ENCODE measurements around the gene LPO. TPM values are rescaled to one million over a fixed set of nuclear protein-coding genes. Genes with fewer than 3 reads are reported as not detected.

The LPO gene
- total and polyA plus RNA-seq, 2 experiments from 2014 or later: not detected

GRCh38 chr17:58284613-58285421 is 46.4 kb downstream of the LPO start:
- DNase-seq (ENCODE audit: low read depth in 1 of 2, low spot score in 1 of 2): peak in 1 of 2 donors; percentile 18
- TF ChIP-seq CTCF (IDR thresholded peaks at IDR 0.05; ENCODE audit: low read depth, low read length): no peak

DNA sequence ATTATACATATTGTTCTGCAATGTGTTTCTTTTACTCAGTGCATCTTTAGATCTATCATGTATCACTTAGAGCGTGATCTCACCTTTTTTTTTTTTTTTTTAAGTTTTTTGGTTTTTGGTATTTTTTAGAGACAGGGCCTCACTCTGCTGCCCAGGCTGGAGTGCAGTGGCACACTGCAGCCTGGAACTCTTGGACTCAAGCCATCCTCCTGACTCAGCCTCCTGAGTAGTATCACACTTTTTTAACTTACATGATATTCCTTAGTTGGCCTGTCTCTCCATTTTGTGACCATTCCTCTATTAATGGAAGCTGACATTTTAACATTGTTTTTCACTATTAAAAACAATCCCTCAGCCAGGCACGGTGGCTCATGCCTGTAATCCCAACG is 47.0 kb downstream of the LPO start:
- H3K4me3 ChIP-seq: no peak overlapping the region
- no peaks in the 10 kb centered on the region for H3K9me3 ChIP-seq (ENCODE audit: low read depth)

More at GRCh38 chr17:58284613-58285421, 46.4 kb downstream of the LPO start:
- Histone ChIP-seq H3K27me3 (no peaks in the 10 kb centered on the region), H3K4me3 (no peak overlapping the region), H3K36me3 (no peaks in the 10 kb centered on the region), H3K4me1 (ENCODE audit: low read depth) (no peaks in the 10 kb centered on the region), H3K9me3 (ENCODE audit: low read depth) (no peaks in the 10 kb centered on the region), H3K27ac (no peak overlapping the region)

GRCh38 chr17:58289869-58290268 is 51.5 kb downstream of the LPO start:
- H3K4me1 ChIP-seq (ENCODE audit: low read depth): no peaks in the 10 kb centered on the region
- H3K9me3 ChIP-seq (ENCODE audit: low read depth): no peaks in the 10 kb centered on the region
- peaks cover 13% of the 10 kb centered on the region for H3K27me3 ChIP-seq
- H3K36me3 ChIP-seq: no peaks in the 10 kb centered on the region
- TF ChIP-seq CTCF (IDR thresholded peaks at IDR 0.05; ENCODE audit: low read depth, low read length): no peak
- H3K27ac ChIP-seq: no peak overlapping the region
- DNase-seq (ENCODE audit: low read depth in 1 of 2, low spot score in 1 of 2): no peak
- no peak overlapping the region for H3K4me3 ChIP-seq

More for the DNA sequence above, 47.0 kb downstream of the LPO start:
- no peak for TF ChIP-seq CTCF (IDR thresholded peaks at IDR 0.05; ENCODE audit: low read depth, low read length)
- Histone ChIP-seq H3K4me1 (ENCODE audit: low read depth) (no peaks in the 10 kb centered on the region), H3K36me3 (no peaks in the 10 kb centered on the region), H3K27ac (no peak overlapping the region), H3K27me3 (no peaks in the 10 kb centered on the region)
- DNase-seq (ENCODE audit: low read depth in 1 of 2, low spot score in 1 of 2): peak in 1 of 2 donors; percentile 40

- TF ChIP-seq CTCF (IDR thresholded peaks at IDR 0.05; ENCODE audit: low read depth, low read length): no peak
- no peak overlapping the region for H3K4me3 ChIP-seq
- H3K4me1 ChIP-seq (ENCODE audit: low read depth): no peaks in the 10 kb centered on the region
- no peaks in the 10 kb centered on the region for H3K36me3 ChIP-seq
- DNase-seq (ENCODE audit: low read depth in 1 of 2, low spot score in 1 of 2): no peak
- H3K27ac ChIP-seq: no peak overlapping the region
- no peaks in the 10 kb centered on the region for H3K9me3 ChIP-seq (ENCODE audit: low read depth)
- H3K27me3 ChIP-seq: peaks cover 16% of the 10 kb centered on the region
Observed at GRCh38 chr17:58291246-58291645, 52.9 kb downstream of the LPO start.

DNA sequence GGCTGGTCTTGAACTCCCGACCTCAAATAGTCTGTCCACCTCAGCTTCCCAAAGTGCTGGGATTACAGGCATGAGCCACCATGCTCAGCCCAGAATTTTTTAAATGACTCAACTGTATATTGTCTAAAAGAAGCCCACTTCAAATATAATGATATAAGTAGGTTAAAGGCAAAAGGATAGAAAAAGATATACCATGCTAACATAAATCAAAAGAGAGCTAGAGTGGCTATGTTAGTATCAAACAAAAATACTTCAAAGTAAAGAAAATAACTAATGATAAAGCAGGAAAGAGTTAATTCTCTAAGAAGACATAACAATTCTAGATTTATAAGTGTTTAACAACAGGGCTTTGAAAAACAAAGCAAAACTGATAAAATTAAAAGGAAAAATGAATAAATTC is 55.6 kb downstream of the LPO start:
- H3K9me3 ChIP-seq (ENCODE audit: low read depth): no peaks in the 10 kb centered on the region
- no peaks in the 10 kb centered on the region for H3K36me3 ChIP-seq
- no peak overlapping the region for H3K4me3 ChIP-seq
- no peak overlapping the region for H3K27ac ChIP-seq
- H3K27me3 ChIP-seq: peaks cover 16% of the 10 kb centered on the region
- H3K4me1 ChIP-seq (ENCODE audit: low read depth): no peaks in the 10 kb centered on the region
- no peak for DNase-seq (ENCODE audit: low read depth in 1 of 2, low spot score in 1 of 2)
- TF ChIP-seq CTCF (IDR thresholded peaks at IDR 0.05; ENCODE audit: low read depth, low read length): no peak

Measured in cardiac muscle cell (in vitro differentiated cells and primary cell).